GM19239 (cell line): Measurements from ENCODE around the gene GNL2.
"Not testable (repeated sequence)": the region's sequence is repeated elsewhere in the genome, so short reads cannot be mapped to it uniquely, and the experiment has no call there.

ENCODE experiments used
- DNase-seq: peaks from one replicate; pipeline ENCODE4 v3.0.0; 2011; ENCODE audit warnings: low spot score; ENCODE audit not compliant: insufficient read length
- FAIRE-seq: peaks from 2 replicates; lab custom pipeline; 2011; peaks lifted over from hg19 to GRCh38; lab: Jason Lieb, UNC

GNL2 gene

DNA sequence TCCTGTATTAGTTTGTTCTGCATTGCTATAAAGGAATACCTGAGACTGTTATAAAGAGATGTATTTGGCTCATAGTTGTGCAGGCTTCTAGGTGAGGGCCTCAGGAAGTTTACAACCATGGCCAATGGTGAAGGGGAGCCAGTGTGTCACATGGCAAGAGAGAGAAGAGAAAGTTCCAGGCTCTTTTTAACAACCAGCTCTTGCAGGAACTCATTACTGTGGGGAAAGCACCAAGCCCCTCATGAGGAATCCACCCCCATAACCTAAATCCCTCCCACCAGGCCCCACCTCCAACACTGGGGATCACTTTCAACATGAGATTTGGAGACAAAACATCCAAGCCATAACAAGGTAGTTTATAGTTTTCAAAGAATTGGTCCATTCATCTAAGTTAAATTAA lies 76.1 kb downstream of the GNL2 start:
- FAIRE-seq: no peak
- no peak for DNase-seq

DNA sequence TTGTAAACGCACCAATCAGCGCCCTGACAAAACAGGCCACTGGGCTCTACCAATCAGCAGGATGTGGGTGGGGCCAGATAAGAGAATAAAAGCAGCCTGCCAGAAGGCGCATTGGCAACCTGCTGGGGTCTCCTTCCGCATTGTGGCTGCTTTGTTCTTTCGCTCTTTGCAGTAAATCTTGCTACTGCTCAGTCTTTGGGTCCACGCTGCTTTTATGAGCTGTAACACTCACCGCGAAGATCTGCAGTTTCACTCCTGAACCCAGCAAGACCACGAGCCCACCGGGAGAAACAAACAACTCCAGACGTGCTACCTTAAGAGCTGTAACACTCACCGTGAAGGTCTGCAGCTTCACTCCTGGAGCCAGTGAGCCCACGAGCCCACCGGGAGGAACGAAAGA lies 76.8 kb downstream of the GNL2 start:
- DNase-seq: not testable (repeated sequence)

DNA sequence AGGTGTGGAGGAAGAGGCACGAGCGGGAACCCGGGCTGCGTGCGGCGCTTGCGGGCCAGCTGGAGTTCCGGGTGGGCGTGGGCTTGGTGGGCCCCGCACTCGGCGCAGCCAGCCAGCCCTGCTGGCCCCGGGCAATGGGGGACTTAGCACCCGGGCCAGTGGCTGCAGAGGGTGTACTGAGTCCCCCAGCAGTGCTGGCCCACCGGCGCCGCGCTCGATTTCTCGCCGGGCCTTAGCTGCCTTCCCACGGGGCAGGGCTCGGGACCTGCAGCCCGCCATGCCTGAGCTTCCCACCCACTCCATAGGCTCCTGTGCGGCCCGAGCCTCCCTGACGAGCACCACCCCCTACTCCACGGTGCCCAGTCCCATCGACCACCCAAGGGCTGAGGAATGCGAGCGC lies 77.5 kb downstream of the GNL2 start:
- not testable (repeated sequence) for FAIRE-seq, DNase-seq

More for the DNA sequence above, 76.8 kb downstream of the GNL2 start:
- FAIRE-seq: not testable (repeated sequence)

DNA sequence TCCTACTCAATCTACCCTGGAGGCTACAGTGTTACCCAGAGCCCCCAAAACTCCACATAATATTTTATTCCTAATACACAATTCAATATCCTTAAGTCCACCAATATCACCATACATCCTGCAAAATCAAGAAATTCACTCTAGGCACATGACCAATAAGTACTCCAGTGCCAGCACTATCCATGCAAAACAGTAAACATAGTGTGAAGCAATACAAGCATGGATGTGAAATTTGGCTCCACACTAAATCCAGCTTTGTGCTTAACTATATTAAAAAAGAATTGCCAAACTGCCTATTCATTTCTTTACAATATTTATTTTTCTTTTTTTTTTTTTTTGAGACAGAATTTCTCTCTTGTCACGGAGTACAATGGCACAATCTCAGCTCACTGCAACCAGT lies 78.2 kb downstream of the GNL2 start:
- FAIRE-seq: no peak
- no peak for DNase-seq
